Activated effector memory CD4-positive, alpha-beta T cell treated with anti-CD3 and anti-CD28 coated beads, Interleukin-2, amount 50 U/mL, for 16 hours (primary cell): ENCODE data around the gene SLFN14.
"Not testable (repeated sequence)": the region's sequence is repeated elsewhere in the genome, so short reads cannot be mapped to it uniquely, and the experiment has no call there.

Experiments
- DNase-seq: peaks from one replicate; pipeline ENCODE4 v3.0.0-alpha.2; 2020

SLFN14 gene

DNA sequence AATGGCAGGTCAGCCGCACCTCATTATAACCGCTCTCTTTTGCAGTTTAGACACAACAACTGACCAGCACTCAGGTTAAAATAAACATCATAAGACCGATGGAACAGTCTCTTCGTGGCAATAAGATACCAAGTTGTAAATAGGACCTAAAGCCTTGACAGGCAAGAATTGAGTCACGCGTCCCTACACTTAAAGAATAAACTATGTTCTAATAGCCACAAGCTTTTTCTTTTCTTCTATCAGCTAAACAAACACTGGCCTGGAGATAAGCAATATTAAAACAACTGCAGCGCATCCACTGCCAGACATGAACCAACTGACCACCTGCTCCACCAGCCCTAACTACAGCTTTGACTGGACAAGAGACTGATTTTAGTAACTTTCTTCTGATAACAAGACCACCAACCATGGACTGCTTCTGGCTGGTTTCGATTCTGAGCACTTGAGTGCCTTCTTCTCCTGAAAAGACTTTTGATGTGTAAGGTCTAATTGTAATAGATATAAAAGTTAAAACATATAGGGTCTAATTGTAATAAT is 40.6 kb downstream of the SLFN14 start:
- DNase-seq, result no peak

DNA sequence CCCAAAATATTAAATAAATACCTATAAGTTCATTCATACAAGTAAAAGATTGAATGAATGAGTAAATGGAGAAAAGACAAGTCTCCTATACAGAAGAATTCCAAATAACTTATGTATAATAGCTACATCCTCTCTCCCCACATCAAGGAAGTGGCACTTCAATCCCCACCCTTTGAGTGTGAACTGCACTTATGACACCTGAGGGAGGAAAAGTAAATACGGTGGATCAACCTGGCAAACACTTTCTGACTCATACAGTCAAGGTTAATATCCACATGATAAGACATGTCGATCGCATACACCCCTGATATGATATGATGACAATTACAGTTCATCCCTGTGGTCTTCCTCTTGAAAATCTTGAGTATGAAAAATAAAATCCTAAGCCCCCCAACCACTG is 41.2 kb downstream of the SLFN14 start:
- no peak for DNase-seq

DNA sequence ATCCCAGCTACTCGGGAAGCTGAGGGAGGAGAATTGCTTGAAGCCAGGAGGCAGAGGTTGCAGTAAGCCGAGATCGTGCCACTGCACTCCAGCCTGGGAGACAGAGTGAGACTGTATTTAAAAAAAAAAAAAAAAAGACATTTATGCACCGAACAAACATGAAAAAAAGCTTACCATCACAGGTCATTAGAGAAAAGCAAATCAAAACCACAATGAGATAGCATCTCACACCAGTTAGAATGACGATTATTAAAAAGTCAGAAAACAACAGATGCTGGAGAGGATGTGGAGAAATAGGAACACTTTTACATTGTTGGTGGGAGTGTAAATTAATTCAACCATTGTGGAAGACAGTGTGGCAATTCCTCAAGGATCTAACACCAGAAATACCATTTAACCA is 42.2 kb downstream of the SLFN14 start:
- DNase-seq, result not testable (repeated sequence)

DNA sequence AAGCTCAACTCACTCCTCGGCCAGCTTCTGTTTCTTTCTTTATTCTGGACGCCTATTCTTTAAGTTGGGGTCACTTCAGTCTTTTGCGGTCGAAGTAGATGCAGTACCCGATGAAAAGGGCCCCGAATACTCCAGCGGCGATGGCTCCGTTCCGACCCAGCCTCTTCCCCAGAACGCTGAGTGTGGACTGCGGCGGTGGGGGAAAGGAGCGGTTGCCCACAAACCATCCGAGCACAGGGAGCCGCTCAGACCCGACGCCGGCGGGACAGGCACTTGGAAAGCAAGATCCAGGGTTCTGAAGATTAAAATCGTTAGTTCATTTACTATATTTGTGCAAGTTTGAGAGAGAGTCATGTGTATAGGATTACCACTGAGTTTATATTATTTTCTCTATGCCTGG is 45.6 kb downstream of the SLFN14 start:
- no peak for DNase-seq

DNA sequence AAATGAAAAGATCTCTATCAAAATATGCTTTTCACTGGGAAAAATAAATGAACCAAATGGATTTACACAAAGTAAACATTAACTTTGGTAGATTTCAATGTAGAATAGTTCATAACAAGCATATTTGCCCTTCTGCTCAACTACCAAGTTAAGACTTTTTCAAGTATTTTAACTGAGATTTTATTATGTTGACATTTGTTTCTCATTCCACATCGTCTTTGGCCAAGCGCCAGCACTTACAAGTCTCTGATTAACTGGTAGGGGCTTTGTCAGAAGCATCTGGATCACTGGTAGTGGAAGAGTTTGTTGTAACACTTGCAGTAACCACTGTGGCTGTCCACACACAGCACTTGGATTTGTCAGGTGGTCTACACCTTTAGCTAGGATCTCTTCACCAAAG is 46.1 kb downstream of the SLFN14 start:
- no peak for DNase-seq
